ENCODE data around the gene UTY. TPM values are rescaled to one million over a fixed set of nuclear protein-coding genes. Genes with fewer than 3 reads are reported as not detected.
"Not testable (repeated sequence)": the region's sequence is repeated elsewhere in the genome, so short reads cannot be mapped to it uniquely, and the experiment has no call there.

Gene UTY
- total RNA-seq, 1 donor from 2014 or later: not detected

DNA sequence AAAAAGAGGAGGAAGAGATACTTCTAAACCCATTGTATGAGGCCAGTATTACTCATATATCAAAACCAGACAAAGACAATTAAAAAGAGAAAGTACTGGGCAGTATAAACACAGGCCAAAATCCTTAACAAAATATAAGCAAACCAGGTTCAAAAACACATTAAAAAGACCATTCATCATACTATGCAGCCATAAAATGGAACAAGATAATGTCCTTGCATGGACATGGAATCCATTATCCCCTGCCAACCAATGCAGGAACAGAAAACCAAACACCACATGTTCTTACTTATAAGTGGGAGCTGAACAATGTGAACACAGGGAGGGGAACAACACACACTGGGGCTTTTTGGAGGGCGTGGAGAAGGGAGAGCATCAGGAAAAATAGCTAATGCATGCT lies 188.6 kb downstream of the UTY start:
- no peak for DNase-seq (ENCODE audit: low spot score, unreplicated experiment)
- Mint-ChIP-seq H3K4me3 (ENCODE audit: low read depth) (no peak overlapping the region), H3K27ac (no peak overlapping the region), H3K4me1 (ENCODE audit: low read depth) (no peaks in the 10 kb centered on the region), H3K27me3 (no peaks in the 10 kb centered on the region), H3K9me3 (ENCODE audit: low read depth) (no peaks in the 10 kb centered on the region), H3K36me3 (ENCODE audit: insufficient read depth) (no peaks in the 10 kb centered on the region)
- TF ChIP-seq, protein P1, sequence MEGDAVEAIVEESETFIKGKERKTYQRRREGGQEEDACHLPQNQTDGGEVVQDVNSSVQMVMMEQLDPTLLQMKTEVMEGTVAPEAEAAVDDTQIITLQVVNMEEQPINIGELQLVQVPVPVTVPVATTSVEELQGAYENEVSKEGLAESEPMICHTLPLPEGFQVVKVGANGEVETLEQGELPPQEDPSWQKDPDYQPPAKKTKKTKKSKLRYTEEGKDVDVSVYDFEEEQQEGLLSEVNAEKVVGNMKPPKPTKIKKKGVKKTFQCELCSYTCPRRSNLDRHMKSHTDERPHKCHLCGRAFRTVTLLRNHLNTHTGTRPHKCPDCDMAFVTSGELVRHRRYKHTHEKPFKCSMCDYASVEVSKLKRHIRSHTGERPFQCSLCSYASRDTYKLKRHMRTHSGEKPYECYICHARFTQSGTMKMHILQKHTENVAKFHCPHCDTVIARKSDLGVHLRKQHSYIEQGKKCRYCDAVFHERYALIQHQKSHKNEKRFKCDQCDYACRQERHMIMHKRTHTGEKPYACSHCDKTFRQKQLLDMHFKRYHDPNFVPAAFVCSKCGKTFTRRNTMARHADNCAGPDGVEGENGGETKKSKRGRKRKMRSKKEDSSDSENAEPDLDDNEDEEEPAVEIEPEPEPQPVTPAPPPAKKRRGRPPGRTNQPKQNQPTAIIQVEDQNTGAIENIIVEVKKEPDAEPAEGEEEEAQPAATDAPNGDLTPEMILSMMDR (IDR thresholded peaks at IDR 0.05; ENCODE audit: unreplicated experiment): no peak

DNA sequence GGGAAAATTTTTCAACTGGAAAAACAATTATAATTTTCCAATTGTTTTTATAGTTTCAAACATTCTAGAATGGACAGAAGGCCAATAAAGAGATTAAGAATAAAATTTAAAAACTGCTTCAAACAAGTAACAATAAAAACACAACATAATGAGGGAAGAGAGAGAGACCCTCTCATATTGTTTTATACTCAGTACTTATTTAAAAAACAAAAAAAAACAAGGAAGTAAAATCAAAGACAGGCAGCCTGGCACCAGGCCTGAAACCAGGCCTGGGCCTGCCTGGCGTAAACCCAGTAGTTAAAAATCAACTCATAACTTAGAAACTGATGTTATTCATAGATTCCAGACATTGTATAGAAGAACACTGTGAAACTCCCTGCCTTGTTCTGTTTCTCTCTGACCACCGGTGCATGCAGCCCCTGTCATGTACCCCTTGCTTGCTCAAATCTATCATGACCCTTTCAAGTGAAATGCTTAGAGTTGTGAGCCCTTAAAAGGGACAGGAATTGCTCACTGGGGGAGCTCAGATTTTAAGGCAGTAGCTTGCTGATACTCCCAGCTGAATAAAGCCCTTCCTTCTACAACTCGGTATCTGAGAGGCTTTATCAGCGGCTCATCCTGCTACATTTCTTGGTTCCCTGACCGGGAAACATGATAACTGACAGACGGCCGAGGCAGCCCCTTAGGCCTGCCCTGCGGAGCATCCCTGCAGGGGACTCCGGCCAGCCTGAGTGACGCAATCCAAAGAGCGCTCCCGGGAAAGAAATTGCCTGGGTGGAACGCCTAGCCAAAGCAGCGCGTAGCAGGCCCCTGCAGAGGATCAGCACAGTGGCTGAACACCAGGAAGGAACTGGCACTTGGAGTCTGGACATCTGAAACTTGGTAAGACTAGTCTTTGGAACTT lies 197.4 kb downstream of the UTY start:
- not testable (repeated sequence) for H3K4me3 Mint-ChIP-seq (ENCODE audit: low read depth); H3K4me1 Mint-ChIP-seq (ENCODE audit: low read depth); H3K27me3 Mint-ChIP-seq; H3K27ac Mint-ChIP-seq; DNase-seq (ENCODE audit: low spot score, unreplicated experiment); H3K36me3 Mint-ChIP-seq (ENCODE audit: insufficient read depth); H3K9me3 Mint-ChIP-seq (ENCODE audit: low read depth)

DNA sequence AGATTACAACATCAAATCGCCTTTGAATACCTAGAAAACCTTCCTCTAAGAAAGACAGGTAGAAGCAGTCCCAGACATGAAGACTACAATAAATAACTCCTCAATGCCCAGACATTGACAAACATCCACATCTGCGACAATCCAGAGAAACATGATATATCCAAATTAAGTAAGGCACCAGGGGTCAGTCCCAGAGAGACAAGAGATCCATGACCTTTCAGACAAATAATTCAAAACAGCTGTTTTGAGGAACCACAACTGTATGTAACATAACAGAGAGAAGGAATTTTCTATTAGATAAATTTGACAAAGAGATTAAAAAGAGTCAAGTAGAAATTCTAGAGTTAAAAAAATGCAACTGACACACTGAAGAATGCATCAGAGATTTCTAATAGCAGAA lies 200.3 kb downstream of the UTY start:
- TF ChIP-seq, protein P1 (IDR thresholded peaks at IDR 0.05; ENCODE audit: unreplicated experiment): no peak
- no peak for DNase-seq (ENCODE audit: low spot score, unreplicated experiment)
- H3K36me3 Mint-ChIP-seq (ENCODE audit: insufficient read depth): no peaks in the 10 kb centered on the region
- no peaks in the 10 kb centered on the region for H3K4me1 Mint-ChIP-seq (ENCODE audit: low read depth)
- H3K27me3 Mint-ChIP-seq: no peaks in the 10 kb centered on the region
- no peak overlapping the region for H3K4me3 Mint-ChIP-seq (ENCODE audit: low read depth)
- no peaks in the 10 kb centered on the region for H3K9me3 Mint-ChIP-seq (ENCODE audit: low read depth)
- H3K27ac Mint-ChIP-seq: no peak overlapping the region

DNA sequence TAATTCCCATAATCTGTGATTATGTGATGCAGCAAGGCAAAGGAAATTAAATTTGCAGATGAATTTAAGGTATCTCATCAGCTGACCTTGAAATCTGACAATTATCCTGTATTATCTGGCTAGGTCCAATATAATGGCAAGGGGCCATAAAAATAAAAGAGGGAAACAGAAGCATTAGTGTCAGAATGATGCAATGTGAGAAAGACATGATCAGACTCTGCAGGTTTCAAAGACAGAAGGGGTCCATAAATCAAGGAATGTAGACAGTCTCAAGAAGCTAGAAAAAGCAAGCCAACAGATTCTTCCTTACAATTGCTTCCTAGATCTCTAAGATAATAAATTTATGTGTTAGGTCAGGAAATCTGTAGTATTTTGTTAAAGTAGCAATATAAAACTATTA lies 208.1 kb downstream of the UTY start:
- DNase-seq (ENCODE audit: low spot score, unreplicated experiment): no peak
- H3K27ac Mint-ChIP-seq: no peak overlapping the region
- TF ChIP-seq, protein P1 (IDR thresholded peaks at IDR 0.05; ENCODE audit: unreplicated experiment): no peak
- no peak overlapping the region for H3K4me3 Mint-ChIP-seq (ENCODE audit: low read depth)
- no peaks in the 10 kb centered on the region for H3K9me3 Mint-ChIP-seq (ENCODE audit: low read depth)
- H3K36me3 Mint-ChIP-seq (ENCODE audit: insufficient read depth): no peaks in the 10 kb centered on the region
- no peaks in the 10 kb centered on the region for H3K27me3 Mint-ChIP-seq
- no peaks in the 10 kb centered on the region for H3K4me1 Mint-ChIP-seq (ENCODE audit: low read depth)

DNA sequence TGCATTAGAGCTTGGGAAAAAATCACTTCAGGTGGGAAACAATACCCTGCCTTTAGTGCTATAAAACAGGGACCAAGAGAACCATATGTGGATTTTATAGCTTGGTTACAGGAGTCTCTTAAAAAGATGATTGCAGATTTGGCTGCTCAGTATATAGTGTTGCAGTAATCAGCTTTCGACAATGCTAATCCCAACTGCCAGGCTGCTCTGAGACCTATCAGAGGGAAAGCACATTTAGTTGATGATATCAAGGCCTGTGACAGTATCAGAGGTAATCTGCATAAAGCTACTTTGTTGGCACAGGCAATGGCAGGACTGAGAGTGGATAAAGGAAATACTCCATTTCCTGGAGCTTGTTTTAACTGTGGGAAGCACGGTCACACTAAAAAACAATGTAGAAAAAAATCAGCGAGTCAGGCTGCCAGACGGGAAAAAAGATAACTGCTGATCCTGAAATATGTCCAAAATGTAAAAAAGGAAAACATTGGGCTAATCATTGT lies 225.8 kb downstream of the UTY start:
- H3K9me3 Mint-ChIP-seq (ENCODE audit: low read depth); H3K36me3 Mint-ChIP-seq (ENCODE audit: insufficient read depth); H3K27ac Mint-ChIP-seq; H3K27me3 Mint-ChIP-seq; H3K4me1 Mint-ChIP-seq (ENCODE audit: low read depth); DNase-seq (ENCODE audit: low spot score, unreplicated experiment); H3K4me3 Mint-ChIP-seq (ENCODE audit: low read depth): not testable (repeated sequence)

GRCh38 chrY:13250421-13250820 lies 229.4 kb downstream of the UTY start:
- DNase-seq (ENCODE audit: low spot score, unreplicated experiment): no peak
- no peaks in the 10 kb centered on the region for H3K27me3 Mint-ChIP-seq
- H3K9me3 Mint-ChIP-seq (ENCODE audit: low read depth): no peaks in the 10 kb centered on the region
- TF ChIP-seq, protein P1 (IDR thresholded peaks at IDR 0.05; ENCODE audit: unreplicated experiment): no peak
- no peaks in the 10 kb centered on the region for H3K4me1 Mint-ChIP-seq (ENCODE audit: low read depth)
- H3K36me3 Mint-ChIP-seq (ENCODE audit: insufficient read depth): no peaks in the 10 kb centered on the region
- H3K4me3 Mint-ChIP-seq (ENCODE audit: low read depth): no peak overlapping the region
- H3K27ac Mint-ChIP-seq: no peak overlapping the region
